NCI-H446 (cell line): ENCODE measurements around the gene TWIST2.

Experiments
- DNase-seq, 2 experiments: peaks; one replicate each; lab custom pipeline; 2025; lab: John Stamatoyannopoulos, UW

The TWIST2 gene

GRCh38 chr2:238955648-238956531, 108.0 kb downstream of the TWIST2 start:
- DNase-seq, result no peak

GRCh38 chr2:238956676-238957075, 108.8 kb downstream of the TWIST2 start:
- no peak for DNase-seq
